Ovary (tissue), 3 donors: ENCODE measurements around the gene FBXW5.

Source experiments
- CTCF ChIP-seq, 3 donors: fragments of 450-650 bp in 2 of 3; fragments of 200-600 bp in 1 of 3; IDR thresholded peaks; one replicate each; pipeline versions ENCODE4 v1.5.1 to v1.8.0; 2016 to 2022; ENCODE audit warnings: antibody characterized with exemption in 3 of 3, mild to moderate bottlenecking in 1 of 3
- POLR2A ChIP-seq: fragments of 450-650 bp; IDR thresholded peaks from one replicate; pipeline ENCODE4 v1.6.1; 2017; ENCODE audit warnings: antibody characterized with exemption, mild to moderate bottlenecking, moderate library complexity
- donor health status: DM: no; HTN: no; CAD: no.

DNA sequence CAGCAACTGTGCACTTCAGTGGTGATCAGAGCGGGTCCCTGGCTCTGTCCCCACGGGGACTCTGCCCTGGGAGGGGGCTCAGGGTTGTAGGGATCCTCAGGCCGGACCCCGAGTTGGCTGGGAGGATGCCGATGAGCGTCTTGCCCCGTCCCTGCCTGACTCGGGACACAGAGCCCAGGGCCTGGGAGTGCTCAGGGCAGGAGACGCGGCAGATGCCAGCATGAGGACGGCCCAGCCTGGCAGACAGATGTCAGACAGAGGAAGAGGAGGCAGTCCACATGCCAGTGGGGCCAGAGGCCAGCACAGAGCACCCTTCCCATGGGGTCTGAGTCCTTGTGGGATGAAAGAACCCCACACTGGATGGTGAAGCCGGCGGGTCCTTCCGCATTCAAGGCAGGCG, 18.8 kb upstream of the FBXW5 start:
- TF ChIP-seq POLR2A (no peak), CTCF (IDR thresholded peaks at IDR 0.05) (no peak)
